ENCODE measurements around the gene GIMAP4. TPM values are rescaled to one million over a fixed set of nuclear protein-coding genes. Genes with fewer than 3 reads are reported as not detected.

The GIMAP4 gene
- total RNA-seq, 1 donor from 2014 or later, result not detected

DNA sequence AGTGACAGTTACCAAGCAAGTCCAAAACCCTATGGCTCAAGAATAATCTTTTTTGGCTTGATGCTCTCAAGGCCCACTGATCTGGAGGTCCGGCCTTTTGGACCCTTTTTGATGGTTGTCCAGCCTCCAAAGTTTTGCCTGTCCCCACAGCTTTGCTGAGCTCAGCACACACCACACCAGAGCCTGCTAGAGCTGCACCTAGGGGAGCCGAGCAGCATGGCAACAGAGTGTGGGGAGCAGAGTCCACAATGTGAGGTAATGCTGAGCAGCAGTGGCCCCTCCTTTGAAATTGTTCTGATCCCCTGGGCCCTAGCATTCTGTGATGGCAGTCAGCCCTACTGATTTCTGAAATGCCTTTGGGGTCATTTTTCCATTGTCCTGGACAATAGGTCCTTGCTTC lies 43.2 kb upstream of the GIMAP4 start:
- H3K27ac ChIP-seq (ENCODE audit: low read depth, low read length), result no peak overlapping the region
- no peak overlapping the region for H3K4me3 Mint-ChIP-seq (ENCODE audit: unreplicated experiment)
- H3K9me3 Mint-ChIP-seq (ENCODE audit: unreplicated experiment), result peaks cover 2% of the 10 kb centered on the region
- H3K4me2 ChIP-seq (ENCODE audit: low read length), result no peak overlapping the region
- H3K27ac Mint-ChIP-seq (ENCODE audit: unreplicated experiment), result no peak overlapping the region
- TF ChIP-seq, protein P1, sequence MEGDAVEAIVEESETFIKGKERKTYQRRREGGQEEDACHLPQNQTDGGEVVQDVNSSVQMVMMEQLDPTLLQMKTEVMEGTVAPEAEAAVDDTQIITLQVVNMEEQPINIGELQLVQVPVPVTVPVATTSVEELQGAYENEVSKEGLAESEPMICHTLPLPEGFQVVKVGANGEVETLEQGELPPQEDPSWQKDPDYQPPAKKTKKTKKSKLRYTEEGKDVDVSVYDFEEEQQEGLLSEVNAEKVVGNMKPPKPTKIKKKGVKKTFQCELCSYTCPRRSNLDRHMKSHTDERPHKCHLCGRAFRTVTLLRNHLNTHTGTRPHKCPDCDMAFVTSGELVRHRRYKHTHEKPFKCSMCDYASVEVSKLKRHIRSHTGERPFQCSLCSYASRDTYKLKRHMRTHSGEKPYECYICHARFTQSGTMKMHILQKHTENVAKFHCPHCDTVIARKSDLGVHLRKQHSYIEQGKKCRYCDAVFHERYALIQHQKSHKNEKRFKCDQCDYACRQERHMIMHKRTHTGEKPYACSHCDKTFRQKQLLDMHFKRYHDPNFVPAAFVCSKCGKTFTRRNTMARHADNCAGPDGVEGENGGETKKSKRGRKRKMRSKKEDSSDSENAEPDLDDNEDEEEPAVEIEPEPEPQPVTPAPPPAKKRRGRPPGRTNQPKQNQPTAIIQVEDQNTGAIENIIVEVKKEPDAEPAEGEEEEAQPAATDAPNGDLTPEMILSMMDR (IDR thresholded peaks at IDR 0.05; ENCODE audit: insufficient read depth, low read depth, low read length), result no peak
- no peak for TF ChIP-seq EZH2 (IDR thresholded peaks at IDR 0.05; ENCODE audit: insufficient read depth, low read length)
- H3K9ac ChIP-seq (ENCODE audit: low read length), result no peak overlapping the region
- H3K36me3 ChIP-seq (ENCODE audit: insufficient read depth, low read length), result no peaks in the 10 kb centered on the region
- DNase-seq (ENCODE audit: low read depth) (no peak), FAIRE-seq (no peak)
- H3K9me3 ChIP-seq (ENCODE audit: insufficient read depth, low read depth, low read length), result no peaks in the 10 kb centered on the region
- no peaks in the 10 kb centered on the region for H3K79me2 ChIP-seq (ENCODE audit: insufficient read depth, low read length)
- H3K27me3 ChIP-seq (ENCODE audit: insufficient read depth, low read length), result no peaks in the 10 kb centered on the region
- peaks cover 8% of the 10 kb centered on the region for H3K27me3 Mint-ChIP-seq (ENCODE audit: low read depth, unreplicated experiment)
- no peak overlapping the region for H2AFZ ChIP-seq (ENCODE audit: low read depth, low read length)
- H3K4me1 Mint-ChIP-seq (ENCODE audit: low read depth, unreplicated experiment), result no peaks in the 10 kb centered on the region
- no peaks in the 10 kb centered on the region for H3K36me3 Mint-ChIP-seq (ENCODE audit: low read depth, unreplicated experiment)
- no peaks in the 10 kb centered on the region for H3K4me1 ChIP-seq (ENCODE audit: insufficient read depth, low read length)
- H4K20me1 ChIP-seq (ENCODE audit: insufficient read depth, low read length), result no peaks in the 10 kb centered on the region
- no peak overlapping the region for H3K4me3 ChIP-seq (ENCODE audit: insufficient read depth, low read depth, low read length)

DNA sequence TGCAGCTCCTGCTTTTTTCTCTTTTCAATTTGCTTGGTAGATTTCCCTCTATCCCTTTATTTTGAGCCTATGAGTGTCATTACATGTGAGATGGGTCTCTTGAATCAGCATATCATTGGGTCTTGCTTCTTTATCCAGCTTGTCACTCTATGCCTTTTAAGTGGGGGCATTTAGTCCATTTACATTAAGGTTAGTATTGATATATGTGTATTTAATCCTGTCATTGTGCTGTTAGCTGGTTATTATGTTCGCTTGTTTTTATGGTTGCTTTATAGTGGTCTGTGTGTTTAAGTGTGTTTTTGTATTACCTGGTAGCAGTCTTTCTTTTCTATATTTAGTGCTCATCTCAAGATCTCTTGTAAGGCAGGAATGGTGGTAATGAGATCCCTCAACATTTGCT lies 35.5 kb upstream of the GIMAP4 start:
- no peaks in the 10 kb centered on the region for H3K79me2 ChIP-seq (ENCODE audit: insufficient read depth, low read length)
- no peak overlapping the region for H3K27ac Mint-ChIP-seq (ENCODE audit: unreplicated experiment)
- H3K4me3 ChIP-seq (ENCODE audit: insufficient read depth, low read depth, low read length), result no peak overlapping the region
- no peaks in the 10 kb centered on the region for H3K4me1 ChIP-seq (ENCODE audit: insufficient read depth, low read length)
- H3K9ac ChIP-seq (ENCODE audit: low read length), result no peak overlapping the region
- peaks cover 10% of the 10 kb centered on the region for H3K9me3 ChIP-seq (ENCODE audit: insufficient read depth, low read depth, low read length)
- DNase-seq (ENCODE audit: low read depth) (no peak), FAIRE-seq (no peak)
- no peak overlapping the region for H3K4me3 Mint-ChIP-seq (ENCODE audit: unreplicated experiment)
- no peak for TF ChIP-seq EZH2 (IDR thresholded peaks at IDR 0.05; ENCODE audit: insufficient read depth, low read length)
- TF ChIP-seq, protein P1 (IDR thresholded peaks at IDR 0.05; ENCODE audit: insufficient read depth, low read depth, low read length), result no peak
- H3K27me3 ChIP-seq (ENCODE audit: insufficient read depth, low read length), result no peaks in the 10 kb centered on the region
- H4K20me1 ChIP-seq (ENCODE audit: insufficient read depth, low read length), result no peaks in the 10 kb centered on the region
- no peaks in the 10 kb centered on the region for H3K9me3 Mint-ChIP-seq (ENCODE audit: unreplicated experiment)
- H3K36me3 ChIP-seq (ENCODE audit: insufficient read depth, low read length), result no peaks in the 10 kb centered on the region
- no peaks in the 10 kb centered on the region for H3K36me3 Mint-ChIP-seq (ENCODE audit: low read depth, unreplicated experiment)
- H3K4me2 ChIP-seq (ENCODE audit: low read length), result no peak overlapping the region
- H3K4me1 Mint-ChIP-seq (ENCODE audit: low read depth, unreplicated experiment), result no peaks in the 10 kb centered on the region
- no peak overlapping the region for H3K27ac ChIP-seq (ENCODE audit: low read depth, low read length)
- H2AFZ ChIP-seq (ENCODE audit: low read depth, low read length), result no peak overlapping the region
- no peaks in the 10 kb centered on the region for H3K27me3 Mint-ChIP-seq (ENCODE audit: low read depth, unreplicated experiment)

DNA sequence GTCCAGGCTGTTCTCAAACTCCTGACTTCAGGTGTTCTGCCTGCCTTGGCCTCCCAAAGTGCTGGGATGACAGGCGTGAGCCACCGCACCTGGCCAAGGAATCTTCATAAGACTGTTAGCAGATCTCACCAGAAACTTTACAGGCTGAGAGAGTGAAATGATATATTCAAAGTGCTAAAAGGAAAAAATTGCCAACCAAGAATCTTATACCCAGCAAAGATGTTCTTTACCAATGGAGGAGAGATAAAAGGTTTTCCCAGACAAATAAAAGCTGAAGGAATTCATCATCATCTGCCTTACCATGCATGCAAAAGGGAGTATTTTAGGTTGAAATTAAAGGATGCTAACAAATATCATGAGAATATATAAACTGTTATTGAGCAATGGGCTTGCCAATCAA lies 28.9 kb upstream of the GIMAP4 start:
- Mint-ChIP-seq H3K4me1 (ENCODE audit: low read depth, unreplicated experiment) (no peaks in the 10 kb centered on the region), H3K27ac (ENCODE audit: unreplicated experiment) (no peak overlapping the region), H3K36me3 (ENCODE audit: low read depth, unreplicated experiment) (no peaks in the 10 kb centered on the region), H3K27me3 (ENCODE audit: low read depth, unreplicated experiment) (peaks cover 2% of the 10 kb centered on the region), H3K9me3 (ENCODE audit: unreplicated experiment) (peaks cover 11% of the 10 kb centered on the region), H3K4me3 (ENCODE audit: unreplicated experiment) (no peak overlapping the region)
- Histone ChIP-seq H3K9ac (ENCODE audit: low read length) (no peak overlapping the region), H3K27me3 (ENCODE audit: insufficient read depth, low read length) (no peaks in the 10 kb centered on the region), H3K36me3 (ENCODE audit: insufficient read depth, low read length) (no peaks in the 10 kb centered on the region), H3K4me2 (ENCODE audit: low read length) (no peak overlapping the region), H3K4me3 (ENCODE audit: insufficient read depth, low read depth, low read length) (no peak overlapping the region), H2AFZ (ENCODE audit: low read depth, low read length) (no peak overlapping the region), H3K9me3 (ENCODE audit: insufficient read depth, low read depth, low read length) (peaks cover 11% of the 10 kb centered on the region), H3K4me1 (ENCODE audit: insufficient read depth, low read length) (no peaks in the 10 kb centered on the region), H3K79me2 (ENCODE audit: insufficient read depth, low read length) (no peaks in the 10 kb centered on the region), H4K20me1 (ENCODE audit: insufficient read depth, low read length) (no peaks in the 10 kb centered on the region), H3K27ac (ENCODE audit: low read depth, low read length) (no peak overlapping the region)
- FAIRE-seq, result no peak
- no peak for DNase-seq (ENCODE audit: low read depth)
- TF ChIP-seq EZH2 (IDR thresholded peaks at IDR 0.05; ENCODE audit: insufficient read depth, low read length), result no peak
- TF ChIP-seq, protein P1 (IDR thresholded peaks at IDR 0.05; ENCODE audit: insufficient read depth, low read depth, low read length), result no peak
